Colonic mucosa (tissue), 4 donors: ENCODE data around the gene CCNB2. TPM values are rescaled to one million over a fixed set of nuclear protein-coding genes. Genes with fewer than 3 reads are reported as not detected.

Source experiments
- DNase-seq: peaks from one replicate; pipeline ENCODE4 v3.0.0-alpha.2; 2020
- H3K27ac ChIP-seq: fragments of 200-600 bp; one replicate; pipeline ENCODE4 v1.8.0; 2021
- H3K27me3 ChIP-seq: fragments of 200-600 bp; one replicate; pipeline ENCODE4 v1.8.0; 2021
- H3K36me3 ChIP-seq: fragments of 200-600 bp; one replicate; pipeline ENCODE4 v1.8.0; 2021
- H3K4me1 ChIP-seq: fragments of 200-600 bp; one replicate; pipeline ENCODE4 v1.8.0; 2021; ENCODE audit warnings: mild to moderate bottlenecking
- H3K4me3 ChIP-seq: fragments of 200-600 bp; one replicate; pipeline ENCODE4 v1.8.0; 2021
- H3K9ac ChIP-seq, 2 donors: one replicate each; pipeline ENCODE4 v1.7.0; 2013; ENCODE audit warnings: control low read depth in 2 of 2, low read depth in 2 of 2, low read length in 2 of 2
- H3K9me3 ChIP-seq: fragments of 200-600 bp; one replicate; pipeline ENCODE4 v1.8.0; 2021
- intact Hi-C: fragments of 100-400 bp; cut with DNase I; formaldehyde crosslinking; loops from one replicate; pipeline ENCODE4 v1.14.1; 2022
- microRNA-seq: library from miRNA; unstranded; fragments of <30 nt; microRNA quantifications from one replicate; pipeline ENCODE4, GENCODE V29; 2019
- total RNA-seq, 2 donors: library from RNA; stranded (reverse); fragmentation: NEBNext Ultra II Directional in 1 of 2; extraction: Animal tissue kit (Norgen Biotek cat#: 25700) in 1 of 2; gene quantifications; one replicate each; pipeline ENCODE4 v1.2.1, GENCODE V29; 2021
- TF ChIP-seq, protein P1 (sequence below): fragments of 200-600 bp; IDR thresholded peaks from one replicate; pipeline ENCODE4 v1.8.0; 2022; ENCODE audit warnings: antibody characterized with exemption, mild to moderate bottlenecking
- donor health status: healthy.
- donor health status: DM: no; HTN: no; CAD: no.
- donor health status: DM: no; HTN: no; CAD: no.

Gene CCNB2
- total RNA-seq, 2 donors from 2014 or later: 22.7 to 64.0 TPM

DNA sequence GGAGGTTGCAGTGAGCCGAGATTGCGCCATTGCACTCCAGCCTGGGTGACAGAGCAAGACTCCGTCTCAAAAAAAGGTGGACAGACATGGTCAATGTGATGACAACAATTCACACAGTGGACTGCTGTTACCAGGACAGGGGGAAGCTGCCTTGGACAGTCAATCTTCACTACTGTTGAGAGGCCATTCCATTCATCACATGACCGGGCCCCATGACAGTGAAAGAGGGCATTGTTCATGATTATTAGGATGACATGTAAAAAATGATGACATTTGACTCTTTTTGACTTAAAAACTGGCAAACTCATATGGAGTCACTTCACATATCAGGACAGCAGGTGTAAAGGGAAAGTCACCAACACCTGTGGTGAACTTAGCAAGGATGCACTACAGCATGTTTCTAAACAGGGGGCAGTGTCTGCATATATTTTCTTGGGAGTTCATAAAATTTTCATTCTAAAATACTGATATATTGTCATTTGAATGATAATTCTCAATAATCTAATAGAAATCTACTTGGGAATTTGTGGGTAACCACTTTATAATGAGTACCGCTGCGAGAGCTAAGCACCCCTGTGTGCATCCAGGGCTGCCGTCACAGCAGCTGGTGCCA lies 67.4 kb downstream of the CCNB2 start:
- H3K27ac ChIP-seq: no peak overlapping the region
- intact Hi-C loops: loop anchor here (5.0 kb wide), 1 partner anchor 320 kb away; no protein-coding TSS in a partner anchor
- H3K9ac ChIP-seq: no peak overlapping the region

DNA sequence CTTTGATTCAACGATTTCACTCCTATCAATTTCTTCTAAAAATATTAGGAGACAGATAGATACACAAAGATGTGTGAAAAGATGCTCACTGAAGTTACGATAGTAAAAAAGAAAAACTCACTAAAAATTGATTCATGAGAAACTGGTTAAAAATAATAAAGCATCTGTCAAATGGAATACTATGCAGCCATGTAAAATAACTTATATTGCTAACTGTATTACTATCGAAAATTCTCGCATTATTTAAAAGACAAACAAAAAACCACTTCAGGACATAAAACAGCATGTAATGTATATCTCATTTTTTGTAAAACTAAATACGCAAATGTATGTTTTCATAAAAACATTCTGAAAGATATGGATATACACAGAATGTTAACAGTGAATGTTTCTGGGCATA lies 68.2 kb downstream of the CCNB2 start:
- Histone ChIP-seq H3K4me1 (no peaks in the 10 kb centered on the region), H3K9me3 (no peaks in the 10 kb centered on the region), H3K27ac (no peak overlapping the region), H3K9ac (no peak overlapping the region), H3K27me3 (no peaks in the 10 kb centered on the region), H3K36me3 (peaks cover 6% of the 10 kb centered on the region), H3K4me3 (no peak overlapping the region)
- TF ChIP-seq, protein P1, sequence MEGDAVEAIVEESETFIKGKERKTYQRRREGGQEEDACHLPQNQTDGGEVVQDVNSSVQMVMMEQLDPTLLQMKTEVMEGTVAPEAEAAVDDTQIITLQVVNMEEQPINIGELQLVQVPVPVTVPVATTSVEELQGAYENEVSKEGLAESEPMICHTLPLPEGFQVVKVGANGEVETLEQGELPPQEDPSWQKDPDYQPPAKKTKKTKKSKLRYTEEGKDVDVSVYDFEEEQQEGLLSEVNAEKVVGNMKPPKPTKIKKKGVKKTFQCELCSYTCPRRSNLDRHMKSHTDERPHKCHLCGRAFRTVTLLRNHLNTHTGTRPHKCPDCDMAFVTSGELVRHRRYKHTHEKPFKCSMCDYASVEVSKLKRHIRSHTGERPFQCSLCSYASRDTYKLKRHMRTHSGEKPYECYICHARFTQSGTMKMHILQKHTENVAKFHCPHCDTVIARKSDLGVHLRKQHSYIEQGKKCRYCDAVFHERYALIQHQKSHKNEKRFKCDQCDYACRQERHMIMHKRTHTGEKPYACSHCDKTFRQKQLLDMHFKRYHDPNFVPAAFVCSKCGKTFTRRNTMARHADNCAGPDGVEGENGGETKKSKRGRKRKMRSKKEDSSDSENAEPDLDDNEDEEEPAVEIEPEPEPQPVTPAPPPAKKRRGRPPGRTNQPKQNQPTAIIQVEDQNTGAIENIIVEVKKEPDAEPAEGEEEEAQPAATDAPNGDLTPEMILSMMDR: no peak
- intact Hi-C loops: loop anchor here (5.0 kb wide), 1 partner anchor 319 kb away; no protein-coding TSS in a partner anchor
- DNase-seq: no peak

More for the DNA sequence above, 67.4 kb downstream of the CCNB2 start:
- Histone ChIP-seq H3K9me3 (no peaks in the 10 kb centered on the region), H3K27me3 (no peaks in the 10 kb centered on the region), H3K36me3 (peaks cover 6% of the 10 kb centered on the region), H3K4me3 (no peak overlapping the region), H3K4me1 (no peaks in the 10 kb centered on the region)
- DNase-seq: no peak
- TF ChIP-seq, protein P1: no peak

- intact Hi-C loops: loop anchor here (5.0 kb wide), 1 partner anchor 318 kb away; no protein-coding TSS in a partner anchor
- Histone ChIP-seq H3K9me3 (no peaks in the 10 kb centered on the region), H3K4me3 (no peak overlapping the region), H3K27me3 (no peaks in the 10 kb centered on the region), H3K4me1 (no peaks in the 10 kb centered on the region), H3K36me3 (peaks cover 6% of the 10 kb centered on the region), H3K9ac (no peak overlapping the region), H3K27ac (peak overlapping the region; percentile 77)
- TF ChIP-seq, protein P1: no peak
- DNase-seq: no peak
Observed at GRCh38 chr15:59174151-59174834, 69.3 kb downstream of the CCNB2 start.

Small RNAs within 50 kb of the gene (microRNA-seq; reads per million reads assigned to microRNA genes)
- gene MIR2116: 8.3 reads per million, percentile 12 among the genes with 10 or more reads in this experiment

Other genes starting within 250 kb of the CCNB2 start
- 10 to 100 TPM; 62.6 to 78.2 TPM for gene SLTM, start 171.5 kb upstream of the CCNB2 start, total RNA-seq
- gene RNF111, start 117.5 kb upstream of the CCNB2 start, total RNA-seq: 10 to 100 TPM; 21.8 to 31.4 TPM
- gene LDHAL6B, start 101.7 kb downstream of the CCNB2 start, total RNA-seq: not detected